ENCODE results near the gene PRDM11.

GRCh38 chr11:45213316-45213665 lies 66.9 kb downstream of the PRDM11 start:
- TF ChIP-seq CTCF (IDR thresholded peaks at IDR 0.05) = no peak
- TF ChIP-seq POLR2A (IDR thresholded peaks at IDR 0.05) = no peak

All from right lobe of liver (tissue), 4 donors.